ENCODE data around the gene PDCD7.

DNA sequence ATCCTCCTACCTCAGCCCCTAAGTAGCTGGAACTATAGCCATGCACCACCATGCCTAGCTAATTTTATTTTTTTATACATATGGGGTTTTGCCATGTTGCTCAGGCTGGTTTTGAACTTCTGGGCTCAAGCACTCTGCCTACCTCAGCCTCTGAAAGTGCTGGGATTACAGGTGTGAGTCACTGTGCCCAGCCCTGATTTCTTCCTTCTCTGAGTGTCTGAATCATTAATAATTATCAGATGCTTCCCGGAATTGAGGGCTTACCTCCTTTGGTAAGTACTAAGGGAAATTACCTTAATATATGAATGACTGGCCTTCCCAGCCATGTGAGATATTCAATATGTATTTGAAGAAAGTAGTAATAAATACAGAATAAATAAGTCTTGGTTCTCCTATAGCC lies 44.3 kb upstream of the PDCD7 start:
- no peak for TF ChIP-seq CTCF (IDR thresholded peaks at IDR 0.05)
- no peak for TF ChIP-seq ETV6 (CRISPR knock-in tag; IDR thresholded peaks at IDR 0.05)
- TF ChIP-seq NFYB (CRISPR knock-in tag; conservative IDR thresholded peaks at IDR 0.05; ENCODE audit: low read depth): no peak
- no peak for TF ChIP-seq CREM (CRISPR knock-in tag; IDR thresholded peaks at IDR 0.05)
- TF ChIP-seq, protein P1, sequence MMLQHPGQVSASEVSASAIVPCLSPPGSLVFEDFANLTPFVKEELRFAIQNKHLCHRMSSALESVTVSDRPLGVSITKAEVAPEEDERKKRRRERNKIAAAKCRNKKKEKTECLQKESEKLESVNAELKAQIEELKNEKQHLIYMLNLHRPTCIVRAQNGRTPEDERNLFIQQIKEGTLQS (CRISPR knock-in tag; conservative IDR thresholded peaks at IDR 0.05): no peak
- TF ChIP-seq, protein P2, sequence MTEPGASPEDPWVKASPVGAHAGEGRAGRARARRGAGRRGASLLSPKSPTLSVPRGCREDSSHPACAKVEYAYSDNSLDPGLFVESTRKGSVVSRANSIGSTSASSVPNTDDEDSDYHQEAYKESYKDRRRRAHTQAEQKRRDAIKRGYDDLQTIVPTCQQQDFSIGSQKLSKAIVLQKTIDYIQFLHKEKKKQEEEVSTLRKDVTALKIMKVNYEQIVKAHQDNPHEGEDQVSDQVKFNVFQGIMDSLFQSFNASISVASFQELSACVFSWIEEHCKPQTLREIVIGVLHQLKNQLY (CRISPR knock-in tag; IDR thresholded peaks at IDR 0.05): no peak
- no peak for TF ChIP-seq AFF4 (CRISPR knock-in tag; IDR thresholded peaks at IDR 0.05; ENCODE audit: borderline replicate concordance)
